ENCODE measurements around the gene TLE3. TPM values are rescaled to one million over a fixed set of nuclear protein-coding genes. Genes with fewer than 3 reads are reported as not detected.

Gene TLE3
- total RNA-seq, 1 experiment from 2014 or later, result 98.2 TPM

DNA sequence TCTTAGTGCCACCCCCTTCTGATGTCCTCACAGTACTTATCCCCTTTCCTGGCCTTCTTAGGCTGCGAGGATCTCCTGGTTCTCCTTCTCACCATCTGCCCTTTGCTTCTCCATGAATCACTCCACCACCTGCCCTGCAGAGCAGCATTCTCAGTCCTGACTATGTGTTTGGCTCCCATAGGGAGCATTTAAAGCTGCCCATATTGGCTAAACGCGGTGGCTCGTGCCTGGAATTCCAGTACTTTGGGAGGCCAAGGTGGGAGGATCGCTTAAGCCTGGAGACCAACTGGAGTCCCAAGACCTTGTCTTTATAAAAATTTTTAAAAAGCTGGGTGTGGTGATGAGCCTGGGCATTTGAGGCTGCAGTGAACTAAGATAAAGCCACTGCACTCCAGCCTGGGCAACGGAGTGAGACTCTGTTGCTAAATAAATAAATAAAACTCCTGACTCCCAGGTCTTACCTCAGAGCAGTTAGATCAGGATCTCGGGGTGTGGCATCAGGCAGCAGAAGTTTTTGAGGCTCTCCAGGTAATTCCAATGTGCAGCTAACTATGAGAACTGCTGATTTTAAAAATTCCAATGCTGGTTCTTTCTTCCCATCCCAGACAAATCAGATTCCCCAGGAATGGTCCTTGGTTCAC is 36.2 kb upstream of the TLE3 start:
- Histone ChIP-seq H3K23ac (ENCODE audit: insufficient read length, low read depth, low read length) (no peak overlapping the region), H3K79me1 (ENCODE audit: insufficient read depth, low read depth, low read length, poor library complexity, severe bottlenecking) (no peaks in the 10 kb centered on the region), H3K79me2 (ENCODE audit: insufficient read depth, low read length) (no peaks in the 10 kb centered on the region), H3K27ac (ENCODE audit: insufficient read length, low read depth, low read length) (no peak overlapping the region), H3K23me2 (ENCODE audit: insufficient read length, low read depth, low read length, poor library complexity, severe bottlenecking) (no peaks in the 10 kb centered on the region), H4K20me1 (ENCODE audit: control insufficient read depth, insufficient read depth, insufficient read length) (no peaks in the 10 kb centered on the region), H3K9me3 (ENCODE audit: control insufficient read depth, low read depth, low read length) (no peaks in the 10 kb centered on the region), H3K4ac (ENCODE audit: low read depth, low read length) (no peak overlapping the region), H3K9ac (ENCODE audit: extremely low read depth, insufficient read length, low read length) (no peak overlapping the region), H3T11ph (ENCODE audit: low read length) (no peak overlapping the region), H3K27me3 (ENCODE audit: insufficient read depth, low read length) (no peaks in the 10 kb centered on the region), H2BK20ac (ENCODE audit: low read depth, low read length, poor library complexity, severe bottlenecking) (no peak overlapping the region), H2BK15ac (ENCODE audit: low read depth, low read length) (no peak overlapping the region), H4K8ac (replicated peaks; ENCODE audit: insufficient read length, low read depth, low read length) (no peak overlapping the region), H2BK12ac (ENCODE audit: insufficient read length, low read depth, low read length) (no peak overlapping the region), H3K56ac (ENCODE audit: insufficient read length, low read depth, low read length) (no peak overlapping the region), H2BK5ac (ENCODE audit: insufficient read length, low read length) (no peak overlapping the region), H4K5ac (ENCODE audit: insufficient read length, low read depth, low read length) (no peak overlapping the region), H2AK5ac (ENCODE audit: insufficient read length, low read length) (no peak overlapping the region), H3K14ac (ENCODE audit: insufficient read depth, low read length) (no peak overlapping the region), H4K91ac (ENCODE audit: insufficient read length, low read depth, low read length) (no peak overlapping the region), H3K18ac (ENCODE audit: insufficient read length, low read depth, low read length) (no peak overlapping the region), H3K4me1 (ENCODE audit: insufficient read depth, low read length) (no peaks in the 10 kb centered on the region), H2AFZ (ENCODE audit: low read length) (no peak overlapping the region), H2BK120ac (ENCODE audit: low read depth, low read length, poor library complexity, severe bottlenecking) (no peak overlapping the region), H3K4me2 (ENCODE audit: insufficient read depth, insufficient read length, low read length) (no peak overlapping the region)
- H3K27ac Mint-ChIP-seq, result peak overlapping the region in 1 of 3 experiments; percentile 40; a peak in 1 of 7 replicates
- no peaks in the 10 kb centered on the region; a peak in 1 of 7 replicates for H3K36me3 Mint-ChIP-seq (ENCODE audit: insufficient read depth in 1 of 3, low read depth in 3 of 3)
- peaks cover 9 to 10% of the 10 kb centered on the region in 2 experiments for H3K4me1 Mint-ChIP-seq
- H3K27me3 Mint-ChIP-seq (ENCODE audit: low read depth), result peaks cover 13% of the 10 kb centered on the region
- TF ChIP-seq, protein P1, sequence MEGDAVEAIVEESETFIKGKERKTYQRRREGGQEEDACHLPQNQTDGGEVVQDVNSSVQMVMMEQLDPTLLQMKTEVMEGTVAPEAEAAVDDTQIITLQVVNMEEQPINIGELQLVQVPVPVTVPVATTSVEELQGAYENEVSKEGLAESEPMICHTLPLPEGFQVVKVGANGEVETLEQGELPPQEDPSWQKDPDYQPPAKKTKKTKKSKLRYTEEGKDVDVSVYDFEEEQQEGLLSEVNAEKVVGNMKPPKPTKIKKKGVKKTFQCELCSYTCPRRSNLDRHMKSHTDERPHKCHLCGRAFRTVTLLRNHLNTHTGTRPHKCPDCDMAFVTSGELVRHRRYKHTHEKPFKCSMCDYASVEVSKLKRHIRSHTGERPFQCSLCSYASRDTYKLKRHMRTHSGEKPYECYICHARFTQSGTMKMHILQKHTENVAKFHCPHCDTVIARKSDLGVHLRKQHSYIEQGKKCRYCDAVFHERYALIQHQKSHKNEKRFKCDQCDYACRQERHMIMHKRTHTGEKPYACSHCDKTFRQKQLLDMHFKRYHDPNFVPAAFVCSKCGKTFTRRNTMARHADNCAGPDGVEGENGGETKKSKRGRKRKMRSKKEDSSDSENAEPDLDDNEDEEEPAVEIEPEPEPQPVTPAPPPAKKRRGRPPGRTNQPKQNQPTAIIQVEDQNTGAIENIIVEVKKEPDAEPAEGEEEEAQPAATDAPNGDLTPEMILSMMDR (conservative IDR thresholded peaks at IDR 0.05), result no peak
- no peak for DNase-seq
- H3K4me3 Mint-ChIP-seq, result no peak overlapping the region
- WGBS (ENCODE audit: extremely low coverage, insufficient read length, low lambda C conversion rate), result no CpG with 5 or more reads among the region's 7 CpGs
- no peaks in the 10 kb centered on the region for H3K9me3 Mint-ChIP-seq

All from H9 (cell line).